Duodenal mucosa (tissue), 2 donors: ENCODE data around the gene ARAP1.
A peak's percentile ranks its signal among the peaks of the same experiment; 100 is the strongest.

ENCODE experiments used
- H3K27ac ChIP-seq: one replicate; pipeline ENCODE4 v1.7.0; 2013; ENCODE audit warnings: low read depth, low read length
- H3K27me3 ChIP-seq, 2 donors: one replicate each; pipeline ENCODE4 v1.7.0; 2013; ENCODE audit warnings: low read length in 2 of 2, control low read depth in 1 of 2; ENCODE audit not compliant: insufficient read depth in 2 of 2, control insufficient read depth in 1 of 2
- H3K36me3 ChIP-seq, 2 donors: one replicate each; pipeline ENCODE4 v1.7.0; 2013; ENCODE audit warnings: low read length in 2 of 2, control low read depth in 1 of 2; ENCODE audit not compliant: insufficient read depth in 2 of 2, control insufficient read depth in 1 of 2
- H3K4me1 ChIP-seq, 2 donors: one replicate each; pipeline ENCODE4 v1.7.0; 2013; ENCODE audit warnings: low read length in 2 of 2, control low read depth in 1 of 2; ENCODE audit not compliant: insufficient read depth in 2 of 2, control insufficient read depth in 1 of 2
- H3K4me3 ChIP-seq, 2 donors: one replicate each; pipeline ENCODE4 v1.7.0; 2013; ENCODE audit warnings: low read length in 2 of 2, low read depth in 1 of 2
- H3K9ac ChIP-seq, 2 donors: one replicate each; pipeline ENCODE4 v1.7.0; 2013; ENCODE audit warnings: low read length in 2 of 2, low read depth in 1 of 2
- H3K9me3 ChIP-seq, 2 donors: one replicate each; pipeline ENCODE4 v1.7.0; 2013; ENCODE audit warnings: low read length in 2 of 2, control low read depth in 1 of 2; ENCODE audit not compliant: control insufficient read depth in 1 of 2

Gene ARAP1

DNA sequence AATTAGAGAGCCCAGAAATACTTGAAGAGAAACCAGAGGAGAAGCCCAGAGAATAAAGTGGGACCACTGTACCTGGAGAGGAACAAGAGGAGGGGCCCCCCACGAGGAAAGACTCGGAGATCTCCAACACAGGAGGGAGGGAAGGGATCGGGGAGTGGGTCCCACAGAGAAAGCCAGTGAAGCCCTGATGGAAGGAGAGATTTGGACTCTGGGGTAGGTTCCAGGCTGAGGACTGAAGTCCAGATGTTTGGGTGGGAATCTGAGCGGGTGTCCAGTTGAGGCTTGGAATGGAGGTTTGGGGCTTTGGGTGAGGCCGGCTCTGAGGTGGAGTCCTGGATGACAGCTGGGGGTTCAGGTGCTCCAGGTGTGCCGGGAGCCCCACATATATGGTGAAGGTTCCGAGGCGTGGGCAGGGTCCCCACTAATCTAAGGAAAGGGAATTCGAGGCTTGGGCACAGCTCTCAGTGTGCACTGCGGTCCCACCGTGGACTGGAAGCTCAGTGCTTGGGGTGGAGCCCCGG, 110.6 kb downstream of the ARAP1 start:
- Histone ChIP-seq H3K9ac (no peak overlapping the region), H3K4me3 (peak overlapping the region; percentile 61 to 63), H3K36me3 (no peaks in the 10 kb centered on the region), H3K27me3 (peaks cover 32 to 38% of the 10 kb centered on the region in 2 donors), H3K9me3 (no peaks in the 10 kb centered on the region), H3K4me1 (peaks cover 9 to 14% of the 10 kb centered on the region in 2 donors), H3K27ac (no peak overlapping the region)

DNA sequence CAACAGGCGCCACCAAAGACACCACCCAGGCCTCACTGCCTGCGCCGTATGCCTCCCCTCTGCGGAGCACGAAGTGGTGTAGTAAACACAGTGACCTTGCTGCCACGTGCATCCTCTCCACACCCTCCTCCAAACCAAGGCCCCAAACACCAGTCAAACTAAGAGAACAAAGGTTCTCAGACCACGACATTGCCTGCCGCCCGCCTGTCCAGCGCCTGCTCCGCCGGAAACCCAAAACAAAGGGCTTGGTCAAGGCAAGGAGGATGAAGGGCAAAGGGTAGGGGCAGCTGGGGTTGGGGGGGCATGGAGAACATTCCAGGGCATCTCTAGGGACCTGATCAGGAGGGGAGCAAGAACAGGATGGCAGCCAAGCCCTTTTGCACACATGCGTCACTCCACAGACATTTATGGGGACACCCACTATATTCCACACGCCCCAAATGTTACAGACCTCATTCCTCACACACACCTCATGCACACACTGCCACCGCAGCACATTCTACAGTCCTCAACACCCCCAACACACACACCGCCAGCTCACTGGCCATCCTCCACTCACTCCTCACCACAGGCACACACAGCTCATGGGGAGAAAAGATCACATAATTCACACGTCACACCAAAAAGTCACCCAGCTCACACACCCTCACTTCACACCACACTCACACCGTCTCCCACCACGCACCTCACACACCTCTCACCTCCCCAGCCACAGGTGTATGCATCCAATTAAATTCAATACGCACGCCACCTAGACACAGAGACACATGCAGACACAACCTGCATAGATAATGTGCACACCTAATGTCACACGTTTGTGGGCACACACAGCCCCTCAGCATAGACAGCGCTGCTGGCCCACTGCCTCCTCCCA, 112.5 kb downstream of the ARAP1 start:
- Histone ChIP-seq H3K9ac (no peak overlapping the region), H3K36me3 (no peaks in the 10 kb centered on the region), H3K4me1 (peaks cover 9 to 14% of the 10 kb centered on the region in 2 donors), H3K9me3 (no peaks in the 10 kb centered on the region), H3K27ac (peak overlapping the region; percentile 36), H3K4me3 (peak overlapping the region in 1 of 2 donors; percentile 32), H3K27me3 (peaks cover 38 to 41% of the 10 kb centered on the region in 2 donors)

GRCh38 chr11:72637926-72638325, 114.3 kb downstream of the ARAP1 start:
- Histone ChIP-seq H3K36me3 (no peaks in the 10 kb centered on the region), H3K27ac (no peak overlapping the region), H3K4me1 (peaks cover 9 to 10% of the 10 kb centered on the region in 2 donors), H3K27me3 (peaks cover 38 to 41% of the 10 kb centered on the region in 2 donors), H3K9ac (no peak overlapping the region), H3K9me3 (no peaks in the 10 kb centered on the region), H3K4me3 (no peak overlapping the region)

DNA sequence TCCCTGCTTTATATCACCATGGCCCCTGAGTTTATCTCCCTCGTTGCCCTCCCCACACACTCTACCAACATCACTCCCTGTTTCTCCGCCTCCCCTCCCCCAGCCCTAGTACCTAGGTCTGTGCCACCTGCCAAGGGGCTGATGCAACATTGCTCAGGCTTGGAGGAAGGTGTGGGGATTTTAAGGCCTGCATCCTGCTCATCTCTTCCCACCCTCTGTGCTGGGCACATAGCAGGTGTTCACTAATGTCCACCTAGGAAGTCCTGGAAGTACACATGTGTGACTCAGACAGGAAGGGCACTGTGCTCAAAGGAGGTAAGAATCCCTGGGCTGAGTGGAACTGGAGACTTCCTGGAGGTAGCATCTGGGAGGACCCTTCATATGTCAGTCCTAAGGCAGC, 115.0 kb downstream of the ARAP1 start:
- Histone ChIP-seq H3K27me3 (peaks cover 38 to 41% of the 10 kb centered on the region in 2 donors), H3K4me1 (peaks cover 4 to 7% of the 10 kb centered on the region in 2 donors), H3K27ac (no peak overlapping the region), H3K4me3 (no peak overlapping the region), H3K36me3 (no peaks in the 10 kb centered on the region), H3K9ac (no peak overlapping the region), H3K9me3 (no peaks in the 10 kb centered on the region)

GRCh38 chr11:72636376-72636775, 115.8 kb downstream of the ARAP1 start:
- Histone ChIP-seq H3K9me3 (no peaks in the 10 kb centered on the region), H3K36me3 (no peaks in the 10 kb centered on the region), H3K27me3 (peaks cover 31 to 35% of the 10 kb centered on the region in 2 donors), H3K27ac (no peak overlapping the region), H3K4me3 (no peak overlapping the region), H3K9ac (no peak overlapping the region), H3K4me1 (peaks cover 0 to under 1% of the 10 kb centered on the region in 2 donors)

- no peaks in the 10 kb centered on the region for H3K4me1 ChIP-seq
- no peak overlapping the region for H3K27ac ChIP-seq
- no peak overlapping the region for H3K4me3 ChIP-seq
Observed at GRCh38 chr11:72635933-72636332, 116.3 kb downstream of the ARAP1 start.

DNA sequence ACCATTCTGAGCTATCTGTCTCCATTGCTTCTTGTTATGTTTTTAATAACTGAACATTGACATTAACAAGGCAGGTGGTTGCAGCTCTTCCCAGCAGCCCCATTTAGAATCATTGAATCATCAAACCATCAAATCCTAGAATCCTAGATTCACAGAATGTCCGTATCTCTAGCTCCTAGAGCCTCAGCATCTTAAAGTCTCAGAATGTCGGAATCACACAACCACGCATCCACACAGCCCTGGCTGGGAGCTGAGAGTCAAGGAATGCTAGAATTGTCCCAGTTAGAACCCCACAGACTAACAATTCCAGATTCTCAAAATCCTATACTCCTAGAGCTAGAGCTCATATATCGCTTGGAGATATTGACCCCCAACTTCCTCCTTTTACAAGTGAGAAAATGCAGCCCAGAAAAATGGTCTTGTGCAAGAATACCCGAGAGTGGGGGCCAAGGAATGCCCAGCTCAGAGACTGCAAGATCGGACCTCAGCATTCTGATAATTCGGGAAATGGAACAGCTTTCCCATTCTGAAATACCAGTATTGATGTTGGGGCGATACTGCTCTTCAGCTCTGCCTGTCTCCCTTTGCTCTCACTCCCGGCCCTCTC, 116.8 kb downstream of the ARAP1 start:
- Histone ChIP-seq H3K4me1 (no peaks in the 10 kb centered on the region), H3K4me3 (no peak overlapping the region), H3K9ac (no peak overlapping the region), H3K27ac (no peak overlapping the region), H3K36me3 (no peaks in the 10 kb centered on the region), H3K27me3 (peaks cover 22 to 25% of the 10 kb centered on the region in 2 donors), H3K9me3 (no peaks in the 10 kb centered on the region)

More at GRCh38 chr11:72635933-72636332, 116.3 kb downstream of the ARAP1 start:
- Histone ChIP-seq H3K27me3 (peaks cover 27 to 30% of the 10 kb centered on the region in 2 donors), H3K9me3 (no peaks in the 10 kb centered on the region), H3K9ac (no peak overlapping the region), H3K36me3 (no peaks in the 10 kb centered on the region)
